Renal cortical epithelial cell (primary cell): ENCODE results near the gene UPK1A. TPM values are rescaled to one million over a fixed set of nuclear protein-coding genes. Genes with fewer than 3 reads are reported as not detected.
"Not testable (repeated sequence)": the region's sequence is repeated elsewhere in the genome, so short reads cannot be mapped to it uniquely, and the experiment has no call there.

Experiments
- DNase-seq: peaks from one replicate; pipeline ENCODE4 v3.0.0-alpha.2; 2011; ENCODE audit warnings: low read depth
- total RNA-seq: library from RNA; depleted of rRNA; stranded (reverse); fragments of >200 nt; gene quantifications from 2 replicates; pipeline ENCODE4 v1.2.3, GENCODE V29; 2014

UPK1A gene
- total RNA-seq, 1 donor from 2014 or later = not detected

DNA sequence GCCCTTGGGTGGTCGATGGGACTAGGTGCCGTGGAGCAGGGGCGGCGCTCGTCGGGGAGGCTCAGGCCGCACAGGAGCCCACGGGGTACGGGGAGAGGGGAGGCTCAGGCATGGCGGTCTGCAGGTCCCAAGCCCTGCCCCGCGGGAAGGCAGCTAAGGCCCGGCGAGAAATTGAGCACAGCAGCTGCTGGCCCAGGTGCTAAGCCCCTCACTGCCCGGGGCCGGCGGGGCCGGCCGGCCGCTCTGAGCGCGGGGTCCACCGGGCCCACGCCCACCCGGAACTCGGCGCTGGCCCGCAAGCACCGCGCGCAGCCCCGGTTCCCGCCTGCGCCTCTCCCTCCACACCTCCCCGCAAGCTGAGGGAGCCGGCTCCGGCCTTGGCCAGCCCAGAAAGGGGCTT is 24.8 kb downstream of the UPK1A start:
- DNase-seq = not testable (repeated sequence)

DNA sequence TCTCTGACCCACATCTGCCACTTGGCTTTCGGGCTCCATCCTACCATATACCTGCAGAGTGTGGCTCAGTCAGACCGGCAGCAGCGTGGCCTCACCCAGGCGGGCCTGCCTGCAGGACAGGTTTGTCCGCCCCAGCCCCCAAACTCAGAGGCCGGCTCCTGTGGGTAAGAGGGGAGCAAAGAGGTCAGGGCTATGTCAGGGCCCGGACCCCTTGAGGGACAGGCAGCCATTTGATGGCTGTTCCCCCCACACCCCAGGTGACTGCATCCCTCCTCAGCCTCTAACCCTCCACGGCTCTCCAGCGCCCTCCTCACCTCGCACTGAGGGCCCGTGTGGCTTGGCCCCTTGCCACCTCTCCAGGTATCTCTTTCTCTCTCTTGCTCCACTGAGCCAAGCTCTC is 25.7 kb downstream of the UPK1A start:
- no peak for DNase-seq

DNA sequence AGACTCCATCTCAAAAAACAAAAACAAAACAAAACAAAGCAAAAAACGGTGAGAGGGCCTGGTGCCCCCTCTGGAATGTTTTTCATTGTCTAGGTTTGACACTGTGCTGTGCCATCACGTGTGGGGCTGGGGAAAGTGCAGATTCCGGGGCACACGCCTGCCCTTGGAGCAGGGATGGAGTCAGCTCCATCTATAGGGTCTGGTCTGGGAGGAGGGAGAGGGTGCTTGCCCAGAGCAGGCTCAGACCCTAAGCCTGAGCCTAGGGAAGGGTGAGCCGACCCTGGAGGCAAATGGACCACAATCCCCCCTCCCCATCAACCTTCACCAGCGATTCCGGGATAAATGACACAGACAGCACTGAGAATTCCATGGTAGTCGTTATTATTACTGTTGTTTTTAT is 27.1 kb downstream of the UPK1A start:
- no peak for DNase-seq

DNA sequence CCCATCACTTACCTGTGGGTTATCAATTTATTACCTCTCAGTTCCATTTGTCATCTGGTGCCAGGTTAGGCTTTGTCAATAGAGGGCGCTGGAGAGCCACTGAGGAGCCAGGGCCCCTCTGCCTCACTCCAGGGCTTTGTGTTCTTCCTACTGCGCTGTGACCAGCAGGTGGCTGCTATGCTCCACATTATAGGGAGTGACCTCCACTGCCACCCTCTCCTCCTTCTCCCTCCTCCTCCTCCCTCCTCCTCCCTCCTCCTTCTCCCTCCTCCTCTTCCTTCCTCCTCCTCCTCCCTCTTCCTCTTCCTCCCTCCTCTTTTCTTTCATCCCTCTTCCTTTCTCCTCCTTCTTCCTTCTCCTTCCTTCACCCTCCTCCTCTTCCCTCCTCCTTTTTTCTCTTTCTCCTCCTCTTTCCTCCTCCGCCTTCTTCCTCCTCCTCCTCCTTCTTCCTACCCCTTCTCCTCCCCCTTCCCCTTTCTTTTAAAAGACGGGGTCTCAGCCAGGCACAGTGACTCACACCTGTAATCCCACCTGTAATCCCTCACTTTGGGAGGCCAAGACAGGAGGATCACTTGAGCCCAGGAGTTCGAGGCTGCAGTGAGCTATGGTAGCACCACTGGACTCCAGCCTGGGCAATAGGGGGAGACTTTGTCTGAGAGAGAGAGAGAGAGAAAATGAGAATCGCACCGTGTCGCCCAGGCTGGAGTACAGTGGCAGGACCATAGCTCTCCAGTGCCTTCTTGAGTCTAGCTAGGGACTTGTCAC is 27.7 kb downstream of the UPK1A start:
- DNase-seq = peak; percentile 71

DNA sequence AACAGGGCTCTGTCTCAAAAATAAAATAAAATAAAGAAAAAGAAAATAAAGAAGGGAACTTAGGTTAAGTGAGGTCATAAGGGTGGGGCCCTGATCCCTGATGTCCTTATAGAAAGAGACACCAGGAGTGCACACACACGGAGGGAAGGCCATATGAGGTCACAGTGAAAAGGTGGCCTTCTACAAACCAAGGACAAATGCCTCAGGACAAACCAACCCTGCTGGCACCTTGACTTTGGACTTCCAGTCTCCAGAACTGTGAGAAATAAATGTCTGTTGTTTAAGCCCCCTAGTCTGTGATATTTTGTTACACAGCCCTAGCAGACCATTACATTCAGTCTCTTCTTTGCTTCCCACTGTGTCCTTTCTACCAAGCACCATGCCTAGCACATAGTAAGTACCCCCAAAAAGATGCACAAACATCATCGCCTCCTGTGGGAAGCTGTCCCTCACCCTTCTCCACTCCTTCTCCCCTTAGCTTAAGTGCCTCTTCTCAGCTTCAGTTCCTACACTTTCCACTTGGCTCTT is 29.6 kb downstream of the UPK1A start:
- DNase-seq = no peak

DNA sequence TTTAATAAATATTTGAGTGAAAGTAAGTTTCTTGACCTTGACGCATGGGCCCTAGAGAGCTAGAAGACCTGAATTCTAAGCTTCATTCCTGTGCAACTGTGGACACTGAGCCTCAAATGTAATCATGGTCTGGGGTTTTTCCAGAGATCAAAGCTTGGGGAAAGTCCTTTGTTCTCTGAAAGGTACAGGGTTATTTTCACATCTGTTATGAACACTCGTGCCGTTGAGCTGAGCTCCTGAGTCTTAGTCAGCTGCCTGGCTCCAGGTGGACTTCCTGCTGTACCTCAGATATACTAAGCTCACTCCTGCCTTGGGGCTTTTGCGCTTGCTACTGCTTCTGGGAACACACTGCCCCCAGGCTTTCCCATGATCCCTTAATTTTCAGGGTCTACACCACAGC is 30.5 kb downstream of the UPK1A start:
- DNase-seq = no peak

DNA sequence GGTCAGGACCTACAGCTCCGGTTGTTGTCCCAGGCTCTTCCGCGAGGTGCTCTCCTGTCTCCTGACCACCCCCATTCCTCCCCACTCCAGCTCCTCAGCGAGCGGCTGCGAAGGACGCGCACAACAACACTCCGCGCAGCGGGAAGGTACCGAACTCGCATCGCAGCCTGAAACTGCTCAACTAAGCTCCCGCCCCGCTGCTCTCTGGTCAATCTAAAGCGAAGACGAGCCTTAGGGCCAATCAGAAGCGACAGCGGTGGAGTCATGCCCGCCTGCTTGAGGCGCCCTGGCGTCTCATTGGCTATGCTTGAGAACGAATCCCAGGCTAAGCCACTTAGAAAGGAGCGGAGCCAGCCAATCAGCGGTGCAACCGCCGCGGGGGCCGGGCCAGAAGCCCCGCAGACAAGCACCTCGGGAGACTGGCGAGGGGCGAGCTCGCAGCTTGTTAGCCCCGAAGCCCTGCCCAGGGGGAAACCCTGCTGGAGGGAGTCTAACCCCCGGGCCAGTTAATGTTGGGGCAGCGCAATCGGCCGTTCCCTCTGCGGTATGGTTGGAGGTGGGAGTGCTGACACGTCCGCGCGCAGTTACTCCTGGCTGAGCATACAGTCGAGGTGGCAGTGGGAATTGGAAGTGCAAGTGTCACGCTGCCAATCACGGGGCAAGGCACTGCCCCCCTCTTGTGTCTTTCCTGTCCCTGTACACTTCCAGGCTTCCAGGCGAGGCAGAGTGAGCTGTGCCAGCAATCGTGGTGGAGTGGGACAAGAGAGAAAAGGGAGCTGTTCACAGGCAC is 36.1 kb downstream of the UPK1A start:
- DNase-seq = peak; percentile 95

DNA sequence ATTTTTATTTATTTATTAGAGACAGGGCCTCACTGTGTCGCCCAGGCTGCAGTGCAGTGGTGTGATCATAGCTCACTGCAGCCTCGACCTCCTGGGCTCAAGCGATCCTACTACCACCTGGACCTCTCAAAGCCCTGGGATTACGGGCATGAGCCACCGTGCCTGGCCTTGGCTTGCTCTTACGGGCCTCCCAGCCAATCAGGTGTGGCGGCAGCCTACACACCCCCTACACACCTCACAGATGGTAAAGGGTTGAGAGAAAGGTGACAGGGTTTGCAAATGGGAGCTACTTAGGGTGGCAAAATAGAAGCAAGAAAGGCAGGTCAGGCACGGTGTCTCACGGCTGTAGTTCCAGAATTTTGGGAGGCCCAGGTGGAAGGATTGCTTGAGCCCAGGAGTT is 37.0 kb downstream of the UPK1A start:
- DNase-seq = no peak

DNA sequence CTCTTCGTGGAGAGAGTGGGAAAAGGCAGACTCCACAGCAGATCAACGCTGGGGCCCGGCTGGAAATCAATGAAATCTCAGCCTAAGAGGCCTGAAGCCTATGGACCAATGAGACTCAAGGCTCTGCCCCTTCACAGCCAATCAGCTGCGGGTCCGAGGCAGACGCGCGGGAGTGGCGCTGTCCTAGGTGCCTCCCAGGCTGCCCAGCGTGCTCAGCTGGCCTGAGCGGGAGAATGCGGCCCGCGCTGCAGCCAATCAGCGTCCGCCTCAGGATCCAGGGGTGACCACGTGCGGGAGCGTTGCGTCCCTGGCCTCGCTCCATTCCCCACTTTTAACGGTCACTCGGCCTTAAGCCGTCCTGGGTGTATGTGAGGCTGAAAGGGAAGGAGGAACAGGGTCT is 37.9 kb downstream of the UPK1A start, which contains the start of gene ZBTB32:
Gene ZBTB32 (plus strand): TSS at position 341 of the 400 bp plus-strand sequence. CDS start 10,069 bp downstream, outside the sequence.
- DNase-seq = peak; percentile 40

DNA sequence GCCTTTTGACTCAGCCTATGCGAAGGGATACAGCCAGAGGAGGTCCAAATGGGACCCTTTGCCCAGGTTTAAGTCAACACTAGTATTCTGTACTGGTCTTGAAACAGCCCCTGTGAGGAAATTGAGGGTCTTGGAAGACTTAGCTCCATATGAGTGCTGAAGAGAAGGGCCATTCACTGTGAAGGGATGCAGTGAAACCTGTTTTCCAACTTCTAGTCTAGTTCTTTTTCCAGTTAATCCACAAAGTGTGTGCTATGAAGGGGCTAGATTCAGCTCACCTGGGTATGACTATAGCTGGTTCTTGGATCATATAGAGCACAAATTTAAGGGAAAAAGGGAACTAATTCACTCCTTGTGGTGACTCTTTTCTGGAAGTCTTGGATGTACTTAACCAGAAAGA is 42.1 kb downstream of the UPK1A start:
- no peak for DNase-seq

DNA sequence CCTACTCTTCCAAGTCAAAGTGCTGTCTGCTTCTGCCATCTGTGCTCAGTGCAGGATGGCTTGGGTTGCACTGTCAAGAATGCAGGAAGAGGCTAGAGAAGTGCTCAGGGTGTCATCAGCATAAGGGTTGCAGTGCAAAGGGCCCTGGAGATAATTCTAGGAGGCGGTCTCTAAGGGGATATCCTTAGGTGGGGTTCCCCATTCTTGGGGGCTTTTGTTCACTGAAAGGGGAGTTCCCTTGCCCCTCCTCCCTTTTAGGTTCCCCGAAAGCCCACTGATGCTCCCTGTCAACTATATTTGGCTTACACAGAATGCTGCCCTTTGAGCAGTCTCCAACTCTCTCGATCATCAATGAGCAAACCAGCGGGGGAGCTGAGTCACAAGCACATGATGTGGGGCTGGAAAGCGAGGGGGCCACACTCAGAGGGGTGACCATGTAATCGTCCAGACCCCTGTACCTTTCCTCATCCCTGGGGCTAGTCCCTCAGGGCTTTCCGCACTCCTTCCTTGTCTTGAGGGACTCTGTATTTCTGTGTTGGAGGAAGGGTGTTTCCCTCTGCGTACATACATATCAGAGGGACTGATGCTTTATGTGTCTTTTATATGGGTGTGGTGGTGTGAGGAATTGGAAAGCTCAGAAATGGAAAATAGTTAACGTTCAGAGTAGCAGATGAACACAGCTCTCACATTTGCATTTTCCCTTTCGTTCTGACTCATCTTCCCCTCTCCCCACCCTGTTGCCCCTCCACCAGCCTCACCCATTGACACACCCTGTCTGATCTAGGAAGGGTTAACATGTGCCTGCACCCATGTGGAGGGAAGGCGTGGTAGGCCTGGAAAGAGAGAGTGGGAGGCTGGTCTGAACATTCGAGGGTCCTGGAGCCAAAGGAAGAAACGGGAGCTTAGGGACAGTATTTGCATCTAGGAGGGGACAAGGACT is 44.7 kb downstream of the UPK1A start:
- DNase-seq = no peak

DNA sequence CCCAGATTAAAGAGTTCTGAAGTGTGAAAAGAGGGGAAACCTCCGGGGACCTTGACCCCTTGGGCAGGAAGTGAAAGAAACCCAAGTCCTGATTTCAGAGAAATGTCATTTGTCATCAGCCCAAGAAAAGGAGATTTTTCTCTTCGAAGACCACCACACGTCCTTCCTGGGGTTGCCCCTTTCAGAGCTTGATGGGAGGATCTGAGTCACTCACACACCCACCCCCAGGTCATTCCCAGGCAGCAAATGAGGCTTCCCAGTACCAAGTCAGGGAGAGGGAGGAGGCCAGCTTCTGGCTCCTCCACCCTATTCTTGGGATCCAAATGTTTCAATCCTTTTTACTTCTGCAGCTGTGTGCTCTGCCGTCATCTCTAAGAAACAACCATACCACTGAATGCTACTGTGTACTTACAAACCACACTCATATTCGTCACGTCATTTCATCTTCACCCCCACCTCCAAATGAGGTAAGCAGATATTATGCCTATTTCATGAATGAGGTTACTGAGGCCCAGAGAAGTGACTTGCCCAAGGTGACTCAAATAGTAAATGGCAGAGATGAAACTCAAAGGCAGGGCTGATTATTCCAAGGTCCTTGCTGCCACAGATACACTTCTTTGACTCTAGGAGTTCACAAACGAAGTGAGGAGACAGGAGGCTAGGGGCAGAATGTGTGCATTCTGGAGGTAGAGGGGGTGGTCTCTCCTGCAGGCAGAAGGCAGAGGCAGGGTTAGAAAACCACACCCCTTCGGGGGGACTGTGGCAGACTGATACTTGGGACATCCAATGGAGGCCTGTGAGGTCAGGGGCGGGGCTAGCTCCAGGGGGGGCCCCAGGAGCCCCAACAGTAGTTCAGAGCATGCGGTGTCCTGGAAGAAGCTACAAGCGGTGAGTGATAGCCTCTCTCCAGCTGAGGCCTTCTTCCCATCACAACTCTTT is 46.5 kb downstream of the UPK1A start:
- DNase-seq = no peak

DNA sequence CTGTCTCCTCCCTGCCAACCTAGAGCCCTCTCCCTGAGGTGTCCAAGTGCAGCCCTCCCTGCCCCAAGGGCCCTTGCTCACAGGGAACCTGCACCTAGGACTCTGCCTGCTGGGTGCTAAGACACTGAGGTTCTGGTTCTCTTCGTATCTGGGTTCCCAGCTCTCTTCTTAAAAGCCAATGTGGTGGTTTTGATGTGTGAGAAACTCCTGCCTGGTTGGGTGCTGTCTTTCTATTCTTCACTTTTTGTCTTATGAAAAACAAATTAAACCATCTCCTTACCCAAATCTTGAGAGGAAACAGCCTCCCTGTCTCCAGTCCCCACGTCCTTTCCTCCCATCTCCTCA is 47.2 kb downstream of the UPK1A start:
- DNase-seq = no peak

DNA sequence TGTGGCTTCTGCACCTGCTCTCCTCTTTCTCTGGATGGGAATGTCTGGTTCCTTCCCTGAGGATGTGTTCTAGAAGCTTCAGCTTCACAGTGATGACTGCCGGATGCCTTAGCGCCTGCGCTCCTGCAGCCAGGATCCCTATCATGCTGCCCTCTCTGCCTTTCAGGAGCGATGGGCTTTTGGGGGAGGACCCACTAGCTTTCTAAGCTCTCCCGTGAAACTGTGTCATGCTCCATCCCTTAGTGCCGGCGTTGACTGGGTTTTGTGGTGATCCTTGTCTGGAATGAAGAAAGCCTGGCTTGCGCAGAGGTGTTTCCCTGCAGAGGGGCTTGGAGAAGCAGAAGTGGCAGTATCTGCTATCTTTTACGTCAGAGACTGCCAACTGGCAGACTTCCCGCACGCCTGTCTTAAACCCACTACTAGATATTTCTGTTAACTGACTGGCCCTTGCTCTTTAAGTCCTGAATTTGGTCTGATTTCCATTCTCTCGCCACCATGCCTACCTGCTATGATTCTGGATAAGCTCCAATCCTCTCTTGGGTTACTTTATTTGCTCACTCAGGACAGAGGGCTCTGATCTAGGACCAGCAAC is 47.7 kb downstream of the UPK1A start:
- no peak for DNase-seq

DNA sequence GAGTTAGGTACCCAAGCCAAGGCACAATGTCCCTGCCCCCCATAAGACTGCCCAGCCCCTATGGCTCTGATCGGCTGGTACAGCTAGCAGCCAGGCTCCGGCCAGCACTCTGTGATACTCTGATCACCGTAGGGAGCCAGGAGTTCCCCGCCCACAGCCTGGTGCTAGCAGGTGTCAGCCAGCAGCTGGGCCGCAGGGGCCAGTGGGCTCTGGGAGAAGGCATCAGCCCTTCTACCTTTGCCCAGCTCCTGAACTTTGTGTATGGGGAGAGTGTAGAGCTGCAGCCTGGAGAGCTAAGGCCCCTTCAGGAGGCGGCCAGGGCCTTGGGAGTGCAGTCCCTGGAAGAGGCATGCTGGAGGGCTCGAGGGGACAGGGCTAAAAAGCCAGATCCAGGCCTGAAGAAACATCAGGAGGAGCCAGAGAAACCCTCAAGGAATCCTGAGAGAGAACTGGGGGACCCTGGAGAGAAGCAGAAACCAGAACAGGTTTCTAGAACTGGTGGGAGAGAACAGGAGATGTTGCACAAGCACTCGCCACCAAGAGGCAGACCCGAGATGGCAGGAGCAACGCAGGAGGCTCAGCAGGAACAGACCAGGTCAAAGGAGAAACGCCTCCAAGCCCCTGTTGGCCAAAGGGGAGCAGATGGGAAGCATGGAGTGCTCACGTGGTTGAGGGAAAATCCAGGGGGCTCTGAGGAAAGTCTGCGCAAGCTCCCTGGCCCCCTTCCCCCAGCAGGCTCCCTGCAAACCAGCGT is 48.5 kb downstream of the UPK1A start:
- no peak for DNase-seq

DNA sequence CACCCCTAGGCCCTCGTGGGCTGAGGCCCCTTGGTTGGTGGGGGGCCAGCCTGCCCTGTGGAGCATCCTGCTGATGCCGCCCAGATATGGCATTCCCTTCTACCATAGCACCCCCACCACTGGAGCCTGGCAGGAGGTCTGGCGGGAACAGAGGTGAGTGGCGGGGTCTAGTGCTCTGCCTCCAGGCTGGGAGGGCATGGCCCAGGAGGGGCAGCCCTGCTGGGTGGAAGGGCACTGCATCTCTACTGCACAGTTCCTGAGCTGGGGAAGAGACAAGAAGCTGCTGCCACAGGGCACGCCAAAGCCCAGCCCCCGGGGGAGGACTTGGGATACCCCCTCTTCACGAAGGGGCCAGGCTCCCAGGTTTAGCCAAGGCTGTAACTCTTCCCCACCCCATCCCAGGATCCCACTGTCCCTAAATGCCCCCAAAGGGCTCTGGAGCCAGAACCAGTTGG is 49.1 kb downstream of the UPK1A start:
- no peak for DNase-seq

DNA sequence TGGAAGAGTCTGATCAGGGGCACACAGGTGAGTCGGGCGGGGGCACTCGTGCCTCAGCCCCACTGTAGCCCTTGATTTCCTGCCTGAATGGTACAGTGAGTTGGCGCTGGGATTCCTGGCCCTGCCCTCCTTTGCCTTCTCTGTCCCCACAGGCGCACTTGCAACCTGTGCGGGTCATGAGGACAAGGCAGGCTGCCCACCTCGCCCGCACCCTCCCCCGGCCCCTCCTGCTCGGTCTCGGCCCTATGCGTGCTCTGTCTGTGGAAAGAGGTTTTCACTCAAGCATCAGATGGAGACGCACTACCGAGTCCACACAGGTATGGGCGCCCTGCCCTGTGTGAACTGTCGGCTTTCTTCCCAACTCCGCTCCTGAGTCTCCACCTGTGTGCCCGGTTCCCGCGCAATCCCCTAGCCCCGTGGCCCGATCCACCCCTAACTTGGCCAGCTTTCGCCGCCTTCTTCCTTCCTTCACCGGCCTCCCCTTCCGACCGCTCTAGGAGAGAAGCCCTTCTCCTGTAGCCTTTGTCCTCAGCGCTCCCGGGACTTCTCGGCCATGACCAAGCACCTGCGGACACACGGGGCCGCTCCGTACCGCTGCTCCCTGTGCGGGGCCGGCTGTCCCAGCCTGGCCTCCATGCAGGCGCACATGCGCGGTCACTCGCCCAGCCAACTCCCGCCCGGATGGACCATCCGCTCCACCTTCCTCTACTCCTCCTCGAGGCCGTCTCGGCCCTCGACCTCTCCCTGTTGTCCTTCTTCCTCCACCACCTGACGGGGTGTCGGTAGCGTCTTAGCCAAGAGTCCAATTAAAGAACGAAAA is 49.9 kb downstream of the UPK1A start:
- DNase-seq = no peak

DNA sequence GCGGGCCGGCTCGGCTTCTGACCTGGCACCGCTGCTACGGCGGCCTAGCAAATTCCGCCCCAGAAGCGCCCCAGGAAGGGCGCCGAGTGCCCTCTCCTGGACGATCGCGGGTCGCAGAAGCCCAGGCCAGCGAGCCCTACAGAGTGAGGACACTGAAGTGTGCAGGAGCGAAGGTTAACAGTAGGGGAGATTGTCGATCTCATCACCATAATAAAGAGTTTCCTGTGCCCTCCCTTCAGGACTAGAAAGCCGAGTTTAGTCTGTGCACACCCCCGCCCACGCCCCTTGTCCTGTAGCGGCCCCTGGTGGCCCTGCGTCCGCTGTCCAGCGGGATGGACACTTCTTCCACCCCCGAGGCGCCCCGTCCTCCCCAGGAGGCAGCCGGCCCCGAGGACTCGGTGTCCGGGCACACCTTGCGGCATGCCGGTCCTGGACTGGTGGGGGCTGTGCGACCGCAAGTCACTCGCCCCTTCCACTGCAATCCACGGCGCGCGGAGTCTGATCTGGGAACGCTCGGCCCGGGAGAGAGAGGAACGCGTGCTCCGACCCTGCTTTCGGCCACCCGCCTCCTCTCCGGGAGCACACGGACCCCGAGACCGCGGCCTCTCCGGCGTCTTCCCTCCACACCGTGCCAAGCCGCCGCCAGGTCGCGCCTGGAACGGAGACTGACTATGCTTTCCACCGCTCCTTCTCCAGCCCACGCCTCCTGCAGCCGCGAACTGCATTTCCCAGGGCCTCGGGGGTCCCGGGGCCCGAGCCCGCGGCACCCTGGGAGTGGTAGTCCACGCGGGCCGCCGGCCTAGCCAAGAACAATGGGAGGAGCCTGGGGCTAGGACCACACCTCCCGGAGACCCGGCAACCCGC is 50.7 kb downstream of the UPK1A start:
- DNase-seq = peak; percentile 86
